Dendritic cell treated with granulocyte-macrophage colony-stimulating factor and Interleukin-4, amounts not matched to agents 40 ng/mL and 50 ng/mL, for 4 days (primary cell): ENCODE data around the gene CTLA4.

Source experiments
- H3K27ac Mint-ChIP-seq: one replicate; pipeline ENCODE4 v1.8.0; 2022; ENCODE audit warnings: mild to moderate bottlenecking, mixed read lengths
- H3K27me3 Mint-ChIP-seq: one replicate; pipeline ENCODE4 v1.8.0; 2022; ENCODE audit warnings: mild to moderate bottlenecking, mixed read lengths
- H3K36me3 Mint-ChIP-seq: one replicate; pipeline ENCODE4 v1.8.0; 2022; ENCODE audit warnings: low read depth, mixed read lengths
- H3K4me1 Mint-ChIP-seq: one replicate; pipeline ENCODE4 v1.8.0; 2022; ENCODE audit warnings: low read depth, mixed read lengths
- H3K4me3 Mint-ChIP-seq: one replicate; pipeline ENCODE4 v1.8.0; 2022; ENCODE audit warnings: mild to moderate bottlenecking, moderate library complexity, mixed read lengths
- H3K9me3 Mint-ChIP-seq: one replicate; pipeline ENCODE4 v1.8.0; 2022; ENCODE audit warnings: mixed read lengths
- intact Hi-C: fragments of 100-400 bp; cut with micrococcal nuclease; formaldehyde crosslinking; loops from one replicate; pipeline ENCODE4 v1.15.0; 2022

The CTLA4 gene

GRCh38 chr2:203867561-203868200 is at the start of gene CTLA4:
CTLA4 (plus strand) TSS chr2:203867771; CDS start chr2:203867943, 172 bp downstream.
- Mint-ChIP-seq H3K9me3 (peaks cover 21% of the 10 kb centered on the region), H3K4me3 (no peak within 1 kb of the TSS), H3K27me3 (peaks cover 5% of the 10 kb centered on the region), H3K36me3 (peaks cover 7% of the 10 kb centered on the region), H3K4me1 (peaks cover 50% of the 10 kb centered on the region), H3K27ac (peak within 1 kb of the TSS; percentile 61)
- intact Hi-C loops: no loop called here

- intact Hi-C loops: loop anchor here (5.0 kb wide), 1 partner anchor 54 kb away; no protein-coding TSS in a partner anchor
Measured at GRCh38 chr2:203818656-203819055, 48.9 kb upstream of the CTLA4 start.

GRCh38 chr2:203819434-203820133 is 48.0 kb upstream of the CTLA4 start:
- Mint-ChIP-seq H3K4me3 (no peak overlapping the region), H3K9me3 (no peaks in the 10 kb centered on the region), H3K36me3 (no peaks in the 10 kb centered on the region), H3K27me3 (peaks cover 7% of the 10 kb centered on the region), H3K27ac (peak overlapping the region; percentile 57), H3K4me1 (peaks cover 46% of the 10 kb centered on the region)
- intact Hi-C loops: loop anchor here (5.0 kb wide), 1 partner anchor 53 kb away; no protein-coding TSS in a partner anchor

More at GRCh38 chr2:203818656-203819055, 48.9 kb upstream of the CTLA4 start:
- no peak overlapping the region for H3K4me3 Mint-ChIP-seq
- H3K36me3 Mint-ChIP-seq: no peaks in the 10 kb centered on the region
- no peak overlapping the region for H3K27ac Mint-ChIP-seq
- no peaks in the 10 kb centered on the region for H3K9me3 Mint-ChIP-seq
- peaks cover 47% of the 10 kb centered on the region for H3K4me1 Mint-ChIP-seq
- H3K27me3 Mint-ChIP-seq: peaks cover 6% of the 10 kb centered on the region

- Mint-ChIP-seq H3K36me3 (no peaks in the 10 kb centered on the region), H3K4me3 (no peak overlapping the region), H3K27ac (peak overlapping the region; percentile 55), H3K9me3 (no peaks in the 10 kb centered on the region), H3K27me3 (peaks cover 7% of the 10 kb centered on the region), H3K4me1 (peaks cover 40% of the 10 kb centered on the region)
- intact Hi-C loops: no loop called here
Measured at GRCh38 chr2:203820969-203821368, 46.6 kb upstream of the CTLA4 start.

GRCh38 chr2:203822240-203822639 is 45.3 kb upstream of the CTLA4 start:
- H3K4me3 Mint-ChIP-seq: no peak overlapping the region
- H3K4me1 Mint-ChIP-seq: peaks cover 28% of the 10 kb centered on the region
- H3K27ac Mint-ChIP-seq: no peak overlapping the region
- peaks cover 7% of the 10 kb centered on the region for H3K27me3 Mint-ChIP-seq
- no peaks in the 10 kb centered on the region for H3K9me3 Mint-ChIP-seq
- intact Hi-C loops: no loop called here
- no peaks in the 10 kb centered on the region for H3K36me3 Mint-ChIP-seq

- intact Hi-C loops: no loop called here
- no peaks in the 10 kb centered on the region for H3K36me3 Mint-ChIP-seq
- peaks cover 24% of the 10 kb centered on the region for H3K4me1 Mint-ChIP-seq
- no peak overlapping the region for H3K27ac Mint-ChIP-seq
- no peaks in the 10 kb centered on the region for H3K9me3 Mint-ChIP-seq
- H3K4me3 Mint-ChIP-seq: no peak overlapping the region
- peaks cover 6% of the 10 kb centered on the region for H3K27me3 Mint-ChIP-seq
Measured at GRCh38 chr2:203823173-203823572, 44.4 kb upstream of the CTLA4 start.

DNA sequence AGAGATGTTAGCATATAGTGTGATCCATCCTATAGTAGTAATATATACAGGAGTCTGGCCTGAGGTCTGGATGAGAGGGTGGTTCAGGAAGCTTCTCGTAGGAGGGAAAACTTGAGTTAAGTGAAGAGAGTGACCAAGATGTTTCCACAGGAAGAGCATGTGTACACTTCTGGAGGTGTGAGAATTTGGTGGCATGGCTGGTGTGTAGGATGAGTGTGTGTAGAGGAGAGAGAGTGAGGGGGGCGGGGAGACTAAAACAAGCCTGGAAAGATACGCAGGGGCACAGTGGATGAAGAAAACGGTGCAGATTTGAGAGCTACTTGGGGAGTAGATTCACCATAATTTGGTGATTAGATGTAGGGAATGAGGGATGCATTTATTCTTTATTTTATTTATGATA is 43.5 kb upstream of the CTLA4 start:
- peaks cover 24% of the 10 kb centered on the region for H3K4me1 Mint-ChIP-seq
- peak overlapping the region; percentile 30 for H3K27ac Mint-ChIP-seq
- no peaks in the 10 kb centered on the region for H3K36me3 Mint-ChIP-seq
- H3K9me3 Mint-ChIP-seq: no peaks in the 10 kb centered on the region
- peaks cover 6% of the 10 kb centered on the region for H3K27me3 Mint-ChIP-seq
- no peak overlapping the region for H3K4me3 Mint-ChIP-seq
- intact Hi-C loops: no loop called here

DNA sequence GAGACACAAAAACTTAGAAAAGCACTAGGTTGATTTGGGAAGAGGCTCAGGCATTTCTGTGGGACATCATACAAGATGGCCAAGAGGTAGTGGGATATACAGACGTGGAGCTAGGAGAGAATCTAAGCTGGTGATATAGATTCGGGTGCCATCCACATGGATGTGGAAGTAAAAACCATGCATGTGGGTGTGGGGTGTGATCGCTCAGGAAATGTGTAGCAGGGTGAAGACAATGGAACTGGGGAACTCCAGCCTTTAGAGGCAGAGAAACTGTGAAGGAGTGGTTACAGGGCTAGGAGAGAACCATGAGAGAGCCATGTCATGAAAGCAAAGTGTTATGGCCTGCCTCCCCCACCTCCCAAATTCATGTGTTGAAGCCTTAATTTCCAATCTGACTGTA is 43.0 kb upstream of the CTLA4 start:
- intact Hi-C loops: no loop called here
- no peak overlapping the region for H3K4me3 Mint-ChIP-seq
- peak overlapping the region; percentile 30 for H3K27ac Mint-ChIP-seq
- H3K36me3 Mint-ChIP-seq: no peaks in the 10 kb centered on the region
- H3K9me3 Mint-ChIP-seq: no peaks in the 10 kb centered on the region
- peaks cover 21% of the 10 kb centered on the region for H3K4me1 Mint-ChIP-seq
- peaks cover 6% of the 10 kb centered on the region for H3K27me3 Mint-ChIP-seq

GRCh38 chr2:203826704-203827103 is 40.9 kb upstream of the CTLA4 start:
- Mint-ChIP-seq H3K4me3 (no peak overlapping the region), H3K27ac (no peak overlapping the region), H3K36me3 (no peaks in the 10 kb centered on the region), H3K27me3 (peaks cover 6% of the 10 kb centered on the region), H3K9me3 (no peaks in the 10 kb centered on the region), H3K4me1 (peaks cover 17% of the 10 kb centered on the region)
- intact Hi-C loops: no loop called here

DNA sequence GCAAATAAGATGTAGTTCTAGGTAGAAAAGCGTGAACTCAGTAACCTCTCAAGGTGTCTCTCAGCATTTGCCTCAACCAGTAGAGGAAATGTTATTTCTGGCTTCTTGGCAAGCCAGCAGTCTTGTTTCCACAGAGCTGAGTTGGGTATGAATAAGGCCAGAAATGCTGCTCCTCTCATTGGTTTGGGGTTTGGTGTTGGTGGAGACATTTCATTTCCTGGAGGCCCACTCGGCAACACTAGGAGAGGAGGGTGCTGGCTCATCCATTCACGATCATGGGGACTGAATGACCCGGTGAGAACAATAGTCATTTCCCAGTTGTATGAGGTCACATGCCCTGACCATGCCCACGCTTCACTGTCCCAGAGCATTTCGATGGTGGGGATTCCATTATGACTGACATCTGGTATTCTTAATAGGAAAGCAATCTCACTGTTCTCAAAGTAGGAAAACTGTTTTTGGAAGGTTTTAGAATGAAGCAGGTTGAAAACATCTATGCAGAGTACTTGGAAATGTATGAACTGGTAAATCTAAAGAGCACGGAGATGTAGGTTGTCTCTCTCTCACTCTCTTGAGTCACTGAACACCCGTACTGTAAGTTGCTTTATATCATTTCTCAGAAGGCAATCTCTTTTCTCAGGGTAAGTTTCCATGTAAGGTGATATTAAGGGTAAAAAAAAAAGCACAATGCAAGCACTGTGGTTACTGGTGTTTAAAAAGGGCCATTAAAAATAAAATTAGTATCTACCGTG is 37.1 kb upstream of the CTLA4 start:
- H3K27me3 Mint-ChIP-seq: peaks cover 7% of the 10 kb centered on the region
- no peak overlapping the region for H3K4me3 Mint-ChIP-seq
- intact Hi-C loops: no loop called here

GRCh38 chr2:203835420-203835819 is 32.2 kb upstream of the CTLA4 start:
- peaks cover 7% of the 10 kb centered on the region for H3K27me3 Mint-ChIP-seq

More for the DNA sequence above, 37.1 kb upstream of the CTLA4 start:
- no peaks in the 10 kb centered on the region for H3K4me1 Mint-ChIP-seq
- H3K36me3 Mint-ChIP-seq: no peaks in the 10 kb centered on the region
- H3K9me3 Mint-ChIP-seq: no peaks in the 10 kb centered on the region
- no peak overlapping the region for H3K27ac Mint-ChIP-seq

DNA sequence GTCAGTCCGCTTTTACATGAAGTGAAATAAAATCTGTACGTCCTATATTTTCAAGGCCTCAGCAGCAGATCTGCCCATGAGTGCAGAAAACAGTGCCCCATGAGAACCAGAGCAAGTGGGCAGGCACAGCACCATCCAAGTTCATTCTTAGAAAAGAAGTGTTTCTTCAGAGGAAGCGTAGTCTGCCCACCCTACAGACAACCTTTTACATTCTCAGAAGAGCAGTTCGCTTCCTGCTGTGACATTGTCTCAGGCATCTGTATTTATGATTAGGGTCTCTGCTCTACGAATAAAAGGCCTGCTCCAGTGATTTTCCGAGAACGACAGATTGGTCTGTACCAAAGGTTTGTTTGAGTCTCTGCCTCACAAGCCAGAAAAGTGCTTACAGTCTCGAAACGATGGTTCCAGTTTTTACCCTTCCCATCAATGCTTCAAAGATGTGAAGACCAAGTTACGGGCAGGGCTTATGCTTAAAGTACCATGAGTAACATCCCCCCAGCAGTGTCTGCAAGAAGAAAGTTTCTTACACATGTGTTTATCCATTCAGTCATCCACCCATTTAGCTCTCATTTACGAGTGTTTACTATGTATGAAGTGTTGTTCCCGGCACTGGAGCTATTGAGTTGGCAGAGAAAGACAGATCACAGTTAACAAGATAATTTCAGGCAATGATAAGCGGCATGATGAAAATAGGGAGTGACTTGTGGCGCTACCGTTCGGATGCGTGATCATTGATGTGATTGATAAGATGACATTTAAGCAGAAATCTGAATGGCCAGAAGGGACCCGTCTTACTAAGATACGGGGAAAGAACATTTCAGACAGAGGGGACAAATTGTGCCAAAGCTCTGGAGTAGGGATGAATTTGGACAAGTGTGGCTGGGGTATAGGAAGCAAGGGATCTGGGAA is 31.4 kb upstream of the CTLA4 start:
- H3K27me3 Mint-ChIP-seq: peaks cover 7% of the 10 kb centered on the region
- no peak overlapping the region for H3K27ac Mint-ChIP-seq
- H3K4me3 Mint-ChIP-seq: no peak overlapping the region
- intact Hi-C loops: no loop called here
- peaks cover 18% of the 10 kb centered on the region for H3K4me1 Mint-ChIP-seq
- H3K9me3 Mint-ChIP-seq: no peaks in the 10 kb centered on the region
- no peaks in the 10 kb centered on the region for H3K36me3 Mint-ChIP-seq

More at GRCh38 chr2:203835420-203835819, 32.2 kb upstream of the CTLA4 start:
- Mint-ChIP-seq H3K9me3 (no peaks in the 10 kb centered on the region), H3K27ac (no peak overlapping the region), H3K36me3 (no peaks in the 10 kb centered on the region), H3K4me1 (peaks cover 11% of the 10 kb centered on the region), H3K4me3 (no peak overlapping the region)
- intact Hi-C loops: no loop called here

GRCh38 chr2:203840655-203841205 is 26.8 kb upstream of the CTLA4 start:
- intact Hi-C loops: no loop called here
- peaks cover 22% of the 10 kb centered on the region for H3K4me1 Mint-ChIP-seq
- no peak overlapping the region for H3K4me3 Mint-ChIP-seq
- H3K27ac Mint-ChIP-seq: no peak overlapping the region
- H3K27me3 Mint-ChIP-seq: no peaks in the 10 kb centered on the region
- no peaks in the 10 kb centered on the region for H3K9me3 Mint-ChIP-seq
- H3K36me3 Mint-ChIP-seq: no peaks in the 10 kb centered on the region
